WERI-Rb-1 (cell line): ENCODE data around the gene HOXA5.

Experiments used
- DNase-seq: peaks from one replicate; pipeline ENCODE4 v3.0.0-alpha.2; 2020
- H3K27ac ChIP-seq: fragments of 250-450 bp; sonication (Bioruptor Pico); 2 replicates; pipeline ENCODE4 v1.5.1; 2020; ENCODE audit warnings: mild to moderate bottlenecking, moderate library complexity
- H3K27me3 ChIP-seq: fragments of 250-450 bp; sonication (Bioruptor Pico); 2 replicates; pipeline ENCODE4 v1.5.1; 2021; ENCODE audit warnings: mild to moderate bottlenecking, low read depth, moderate library complexity; ENCODE audit not compliant: insufficient read depth, severe bottlenecking
- H3K36me3 ChIP-seq: fragments of 250-450 bp; sonication (Bioruptor Pico); 2 replicates; pipeline ENCODE4 v1.5.1; 2020; ENCODE audit warnings: mild to moderate bottlenecking, moderate library complexity
- H3K4me3 ChIP-seq: 2 replicates; pipeline ENCODE4 v1.5.1; 2011; ENCODE audit warnings: low read depth, mild to moderate bottlenecking, control low read depth, low read length
- H3K9me3 ChIP-seq: fragments of 250-450 bp; sonication (Bioruptor Pico); 2 replicates; pipeline ENCODE4 v1.5.1; 2021; ENCODE audit warnings: mild to moderate bottlenecking, moderate library complexity; ENCODE audit not compliant: severe bottlenecking
- TF ChIP-seq, protein P1 (sequence below): IDR thresholded peaks from 2 replicates; pipeline ENCODE4 v1.5.1; 2011; ENCODE audit warnings: low read depth, mild to moderate bottlenecking, control low read depth, inconsistent platforms, low read length

The HOXA5 gene

DNA sequence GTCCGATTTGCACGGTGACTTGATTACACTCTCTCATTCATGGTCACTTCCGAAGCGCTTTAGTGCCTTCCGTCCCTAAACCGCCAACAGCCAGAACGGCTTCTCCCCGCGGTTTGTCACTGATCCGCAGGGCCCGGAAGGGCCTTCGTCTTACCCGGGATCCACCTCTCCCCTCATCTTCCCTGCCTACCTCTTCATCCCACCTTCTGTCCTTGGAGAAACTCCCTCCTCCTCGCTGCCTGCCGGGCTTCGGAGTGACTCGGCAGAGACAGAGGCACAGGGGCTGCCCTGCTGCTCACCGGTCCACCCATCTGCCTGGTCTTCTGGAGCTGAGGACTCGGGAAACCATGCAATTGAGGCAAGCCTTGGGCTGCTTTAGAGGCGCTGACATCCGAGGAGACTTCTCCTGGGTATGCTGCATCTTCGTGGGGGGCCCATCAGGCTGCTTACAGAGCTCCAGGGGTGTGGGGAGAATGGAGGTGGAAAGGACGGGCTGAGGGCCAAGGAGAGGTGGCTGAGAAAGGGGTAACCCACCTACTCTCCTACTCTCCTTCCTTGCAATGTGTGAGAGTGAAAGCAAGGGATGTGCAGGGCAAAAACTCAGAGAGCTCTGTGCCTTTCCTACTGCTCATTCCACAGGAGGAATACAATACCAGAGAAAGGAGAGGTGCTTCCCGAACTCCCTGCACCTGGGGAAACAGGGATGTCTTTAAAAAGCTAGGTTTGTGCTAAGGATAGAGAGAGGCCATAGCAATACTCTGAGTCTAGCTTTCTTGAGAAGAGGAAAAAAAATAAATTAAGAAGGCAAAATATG is 42.6 kb upstream of the HOXA5 start:
- Histone ChIP-seq H3K27me3 (peaks cover 100% of the 10 kb centered on the region), H3K36me3 (no peaks in the 10 kb centered on the region), H3K4me3 (peak overlapping the region; percentile 45), H3K9me3 (no peaks in the 10 kb centered on the region), H3K27ac (no peak overlapping the region)
- peak; percentile 9 for DNase-seq
- TF ChIP-seq, protein P1, sequence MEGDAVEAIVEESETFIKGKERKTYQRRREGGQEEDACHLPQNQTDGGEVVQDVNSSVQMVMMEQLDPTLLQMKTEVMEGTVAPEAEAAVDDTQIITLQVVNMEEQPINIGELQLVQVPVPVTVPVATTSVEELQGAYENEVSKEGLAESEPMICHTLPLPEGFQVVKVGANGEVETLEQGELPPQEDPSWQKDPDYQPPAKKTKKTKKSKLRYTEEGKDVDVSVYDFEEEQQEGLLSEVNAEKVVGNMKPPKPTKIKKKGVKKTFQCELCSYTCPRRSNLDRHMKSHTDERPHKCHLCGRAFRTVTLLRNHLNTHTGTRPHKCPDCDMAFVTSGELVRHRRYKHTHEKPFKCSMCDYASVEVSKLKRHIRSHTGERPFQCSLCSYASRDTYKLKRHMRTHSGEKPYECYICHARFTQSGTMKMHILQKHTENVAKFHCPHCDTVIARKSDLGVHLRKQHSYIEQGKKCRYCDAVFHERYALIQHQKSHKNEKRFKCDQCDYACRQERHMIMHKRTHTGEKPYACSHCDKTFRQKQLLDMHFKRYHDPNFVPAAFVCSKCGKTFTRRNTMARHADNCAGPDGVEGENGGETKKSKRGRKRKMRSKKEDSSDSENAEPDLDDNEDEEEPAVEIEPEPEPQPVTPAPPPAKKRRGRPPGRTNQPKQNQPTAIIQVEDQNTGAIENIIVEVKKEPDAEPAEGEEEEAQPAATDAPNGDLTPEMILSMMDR = no peak

DNA sequence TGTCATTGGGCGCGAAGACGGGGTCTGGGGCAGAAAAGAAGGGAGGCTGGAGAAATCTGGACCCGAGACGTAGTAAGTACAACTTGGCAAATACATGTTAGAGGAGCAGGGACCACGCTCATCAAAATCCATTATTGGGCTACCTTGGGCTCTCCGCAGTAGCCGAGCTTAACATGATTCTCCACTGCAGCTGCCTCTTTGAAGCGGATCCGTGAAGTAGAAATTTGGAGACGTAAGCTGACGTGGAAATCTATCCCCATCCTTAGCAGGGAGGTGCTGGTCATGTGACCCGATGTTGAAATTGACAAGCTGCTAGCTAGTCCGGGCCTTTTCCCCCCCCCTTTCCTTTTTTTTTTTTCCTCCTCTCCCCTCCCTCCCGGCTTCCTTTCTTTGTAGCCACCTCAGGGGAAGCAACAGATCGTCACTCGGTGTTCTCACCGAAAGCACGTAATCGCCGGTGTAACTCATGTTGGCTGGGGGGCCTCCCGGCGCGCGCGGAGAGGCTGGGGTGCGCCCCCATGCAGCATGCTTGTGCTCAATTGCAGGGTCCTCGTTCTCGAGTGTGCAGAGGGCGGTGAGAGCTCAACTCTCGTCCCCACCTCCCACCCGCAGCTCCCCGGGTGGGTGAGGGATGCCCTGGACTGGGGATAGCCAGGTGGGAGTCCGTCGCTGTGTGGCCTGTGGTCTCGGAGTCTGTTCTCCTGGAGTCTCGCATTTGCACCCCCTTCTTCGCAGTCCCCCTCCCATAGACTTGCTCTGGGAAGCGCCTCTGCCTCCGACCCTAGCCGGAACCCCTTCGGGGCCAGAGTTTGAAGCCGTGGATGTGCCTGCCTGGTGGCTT is 41.8 kb upstream of the HOXA5 start, which contains the start of gene HOXA11:
Gene HOXA11 (minus strand): TSS at position 220 of the 841 bp plus-strand sequence. CDS start 88 bp downstream, at position 132.
- DNase-seq = peak; percentile 4
- H3K27ac ChIP-seq = no peak within 1 kb of the TSS

DNA sequence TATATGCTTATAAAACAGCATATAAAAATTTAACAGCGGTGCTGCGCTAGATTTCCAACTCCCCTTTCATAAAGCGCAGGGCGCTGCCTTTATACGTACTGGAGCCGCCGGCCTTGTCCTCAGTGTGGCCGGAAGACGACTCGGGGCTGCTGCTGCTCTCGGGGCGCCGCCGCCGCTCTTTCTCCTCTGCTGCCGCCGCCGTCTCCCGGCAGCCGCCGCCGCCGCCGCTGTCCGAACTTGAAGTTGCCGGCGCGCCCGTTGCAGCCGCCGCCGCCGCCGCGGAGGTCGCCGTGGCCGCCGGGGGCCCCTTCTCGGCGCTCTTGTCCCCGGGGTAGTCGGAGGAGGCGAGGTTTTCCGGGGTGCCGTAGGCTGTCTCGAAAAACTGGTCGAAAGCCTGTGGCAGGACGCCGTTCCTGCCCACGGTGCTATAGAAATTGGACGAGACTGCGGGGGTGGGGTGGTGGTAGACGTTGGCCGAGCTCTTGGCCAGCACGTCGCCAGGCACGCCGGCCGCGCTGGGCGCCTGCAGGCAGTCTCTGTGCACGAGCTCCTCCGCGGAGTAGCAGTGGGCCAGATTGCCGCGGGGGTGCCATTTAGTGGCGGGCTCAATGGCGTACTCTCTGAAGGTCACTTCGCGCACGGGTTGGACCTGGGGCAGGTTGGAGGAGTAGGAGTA is 41.0 kb upstream of the HOXA5 start:
- TF ChIP-seq, protein P1 = no peak
- peaks cover 97% of the 10 kb centered on the region for H3K27me3 ChIP-seq
- H3K4me3 ChIP-seq = peak overlapping the region; percentile 45
- DNase-seq = peak; percentile 26
- no peak overlapping the region for H3K27ac ChIP-seq
- H3K36me3 ChIP-seq = no peaks in the 10 kb centered on the region
- H3K9me3 ChIP-seq = no peaks in the 10 kb centered on the region

More for the DNA sequence above, 41.8 kb upstream of the HOXA5 start, which contains the start of gene HOXA11:
- TF ChIP-seq, protein P1 = no peak
- Histone ChIP-seq H3K36me3 (no peaks in the 10 kb centered on the region), H3K27me3 (peaks cover 97% of the 10 kb centered on the region), H3K9me3 (no peaks in the 10 kb centered on the region), H3K4me3 (peak within 1 kb of the TSS; percentile 45)

DNA sequence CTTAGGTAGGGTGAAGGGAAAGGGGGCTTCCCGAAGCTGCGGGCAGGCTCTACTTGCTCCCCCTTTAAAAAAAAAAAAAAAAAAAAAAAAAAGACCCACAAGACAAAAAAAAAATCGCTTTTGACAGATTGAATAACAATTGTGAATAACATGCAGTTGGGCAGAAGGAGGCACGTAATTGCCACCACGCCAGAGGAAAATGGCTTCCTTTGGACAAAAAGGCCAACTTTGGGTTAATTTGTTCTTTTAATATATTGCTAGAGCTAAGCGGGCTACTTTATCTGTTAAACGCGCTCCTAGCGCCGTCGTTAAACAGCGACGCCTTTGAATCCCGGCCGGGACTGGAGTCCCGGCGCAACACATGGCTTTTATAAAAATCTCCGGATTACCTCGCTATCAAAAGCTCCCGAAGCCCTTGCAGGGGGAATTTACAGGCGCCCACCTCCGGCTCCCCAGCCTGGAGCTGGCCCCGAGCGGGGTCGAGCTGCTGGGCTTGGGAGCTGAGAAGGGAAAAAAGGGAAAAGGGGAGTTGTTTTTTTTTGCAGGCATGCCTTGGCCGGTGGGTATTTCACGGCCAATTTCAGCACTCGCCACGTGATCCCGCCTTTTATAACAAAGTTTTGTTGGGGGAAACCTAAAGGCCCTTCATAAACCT is 40.3 kb upstream of the HOXA5 start:
- peak; percentile 26 for DNase-seq
- Histone ChIP-seq H3K36me3 (no peaks in the 10 kb centered on the region), H3K27me3 (peaks cover 93% of the 10 kb centered on the region), H3K27ac (no peak overlapping the region), H3K9me3 (no peaks in the 10 kb centered on the region), H3K4me3 (peak overlapping the region; percentile 45)
- TF ChIP-seq, protein P1 = no peak
